ENCODE data around the gene NRG3.
"Not testable (repeated sequence)": the region's sequence is repeated elsewhere in the genome, so short reads cannot be mapped to it uniquely, and the experiment has no call there.

The NRG3 gene

DNA sequence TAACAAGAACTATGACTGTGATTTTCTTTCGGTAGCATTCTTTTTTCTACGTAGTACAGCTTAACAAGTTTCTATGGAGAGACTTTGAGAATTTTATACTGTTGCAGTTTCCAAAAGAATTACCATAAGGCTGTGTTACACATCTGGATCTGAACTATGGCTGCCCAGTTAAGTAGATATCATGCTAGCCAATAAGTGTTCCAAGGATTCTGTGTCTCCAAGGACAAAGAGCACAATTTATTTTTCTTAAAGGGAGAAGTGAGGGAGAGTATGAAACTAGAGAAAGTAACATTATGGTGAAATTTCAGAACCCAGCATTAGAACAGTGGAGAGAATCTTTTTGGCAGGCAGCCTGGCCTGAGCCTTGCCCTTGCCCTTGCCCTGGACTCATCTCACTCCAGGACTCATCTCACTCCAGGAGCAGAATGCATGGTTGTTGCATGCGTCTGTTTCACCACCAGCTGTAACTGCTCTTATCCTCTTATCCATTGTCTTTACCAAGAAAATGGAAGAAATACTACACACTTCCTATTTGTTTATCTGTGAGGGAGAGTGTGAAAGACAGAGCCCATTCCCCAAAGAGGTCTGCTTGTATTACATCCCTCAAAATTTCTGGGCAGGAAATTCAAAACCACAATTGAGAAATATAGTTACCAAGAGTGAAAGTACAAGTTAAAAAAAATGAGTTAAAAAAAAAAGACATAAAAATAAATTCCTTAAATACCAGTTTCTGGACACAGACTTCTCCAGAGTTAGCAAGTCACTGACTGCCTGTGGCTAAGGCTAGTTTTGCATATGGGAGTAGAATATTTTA, 1067.5 kb downstream of the NRG3 start:
- Histone ChIP-seq H3K36me3 (ENCODE audit: insufficient read depth, insufficient read length, low read length) (no peaks in the 10 kb centered on the region), H3K27me3 (ENCODE audit: insufficient read depth, insufficient read length) (no peaks in the 10 kb centered on the region), H3K9me3 (ENCODE audit: insufficient read depth, low read length) (no peaks in the 10 kb centered on the region), H3K4me3 (ENCODE audit: insufficient read length, low read depth) (no peak overlapping the region), H3K9ac (ENCODE audit: insufficient read length, low read depth) (no peak overlapping the region), H3K4me1 (ENCODE audit: insufficient read depth, insufficient read length) (no peaks in the 10 kb centered on the region)
- TF ChIP-seq YY1 (IDR thresholded peaks at IDR 0.05; ENCODE audit: insufficient read depth, insufficient read length) = no peak
- TF ChIP-seq ZNF274 (IDR thresholded peaks at IDR 0.05; ENCODE audit: low read depth, low read length) = no peak
- no peak for TF ChIP-seq SUZ12 (IDR thresholded peaks at IDR 0.05; ENCODE audit: extremely low read depth, insufficient read depth, insufficient read length)
- no peak for DNase-seq (ENCODE audit: low read depth, low spot score)

DNA sequence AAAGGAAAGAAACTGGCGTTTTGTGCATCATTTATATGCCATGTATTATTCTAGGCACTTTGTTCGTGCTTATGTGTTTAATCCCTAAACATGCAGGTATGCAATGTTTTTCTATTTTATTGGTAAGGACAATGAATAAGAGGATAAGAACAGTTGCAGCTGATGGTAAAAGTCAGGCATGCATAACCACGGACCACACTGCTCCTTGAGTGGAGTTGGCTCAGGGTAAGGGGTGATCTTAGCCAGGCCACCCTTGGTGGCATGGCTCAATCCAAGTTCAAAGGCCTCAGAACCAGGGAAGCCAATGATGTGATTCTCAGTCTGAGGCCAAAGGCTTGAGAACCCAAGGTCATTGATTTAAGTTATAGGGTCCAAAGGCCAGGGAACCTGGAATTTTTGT, 1068.1 kb downstream of the NRG3 start:
- no peaks in the 10 kb centered on the region for H3K36me3 ChIP-seq (ENCODE audit: insufficient read depth, insufficient read length, low read length)

DNA sequence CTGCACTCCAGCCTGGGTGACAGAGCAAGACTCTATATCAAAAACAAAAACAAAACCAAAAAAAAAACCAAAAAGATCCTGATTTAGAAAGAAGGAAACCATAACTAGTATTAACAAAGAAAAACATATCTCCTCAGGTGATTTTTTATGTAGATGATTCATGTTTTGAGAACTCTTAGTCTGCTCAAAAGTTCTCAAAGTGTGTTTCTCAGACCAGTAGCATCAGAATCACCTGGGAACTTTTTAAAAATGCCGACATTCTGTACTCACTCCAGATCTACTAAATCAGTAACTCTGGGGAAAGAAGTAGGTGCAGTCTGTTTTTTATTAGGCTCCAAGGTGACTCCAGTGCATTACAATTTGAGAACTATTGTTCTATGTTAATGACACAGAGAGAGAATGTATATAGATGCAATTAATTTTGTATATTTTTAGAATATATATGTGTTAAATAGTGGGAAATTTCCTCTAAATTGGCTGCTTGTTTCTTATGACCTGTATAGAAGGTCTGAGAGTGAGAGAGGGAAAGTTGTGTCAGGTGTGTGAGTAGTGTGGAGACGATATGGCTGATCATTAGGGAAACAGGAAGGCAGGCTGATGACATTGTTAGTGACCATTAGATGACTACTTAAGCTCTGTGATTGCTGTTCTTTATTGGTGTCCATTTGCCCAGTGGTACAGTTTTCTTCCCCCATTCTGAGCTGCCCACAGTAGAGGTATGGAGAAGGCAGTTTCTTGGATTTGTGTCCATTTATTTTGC, 1075.0 kb downstream of the NRG3 start:
- Histone ChIP-seq H3K9me3 (ENCODE audit: insufficient read depth, low read length) (no peaks in the 10 kb centered on the region), H3K4me3 (ENCODE audit: insufficient read length, low read depth) (no peak overlapping the region), H3K4me1 (ENCODE audit: insufficient read depth, insufficient read length) (no peaks in the 10 kb centered on the region), H3K27me3 (ENCODE audit: insufficient read depth, insufficient read length) (no peaks in the 10 kb centered on the region), H3K36me3 (ENCODE audit: insufficient read depth, insufficient read length, low read length) (no peaks in the 10 kb centered on the region), H3K9ac (ENCODE audit: insufficient read length, low read depth) (no peak overlapping the region)
- DNase-seq (ENCODE audit: low read depth, low spot score) = no peak
- no peak for TF ChIP-seq ZNF274 (IDR thresholded peaks at IDR 0.05; ENCODE audit: low read depth, low read length)
- TF ChIP-seq SUZ12 (IDR thresholded peaks at IDR 0.05; ENCODE audit: extremely low read depth, insufficient read depth, insufficient read length) = no peak
- TF ChIP-seq YY1 (IDR thresholded peaks at IDR 0.05; ENCODE audit: insufficient read depth, insufficient read length) = no peak

More for the DNA sequence above, 1068.1 kb downstream of the NRG3 start:
- TF ChIP-seq SUZ12 (IDR thresholded peaks at IDR 0.05; ENCODE audit: extremely low read depth, insufficient read depth, insufficient read length) (no peak), ZNF274 (IDR thresholded peaks at IDR 0.05; ENCODE audit: low read depth, low read length) (no peak), YY1 (IDR thresholded peaks at IDR 0.05; ENCODE audit: insufficient read depth, insufficient read length) (no peak)
- Histone ChIP-seq H3K4me1 (ENCODE audit: insufficient read depth, insufficient read length) (no peaks in the 10 kb centered on the region), H3K9me3 (ENCODE audit: insufficient read depth, low read length) (no peaks in the 10 kb centered on the region), H3K9ac (ENCODE audit: insufficient read length, low read depth) (no peak overlapping the region), H3K27me3 (ENCODE audit: insufficient read depth, insufficient read length) (no peaks in the 10 kb centered on the region), H3K4me3 (ENCODE audit: insufficient read length, low read depth) (no peak overlapping the region)
- DNase-seq (ENCODE audit: low read depth, low spot score) = no peak

DNA sequence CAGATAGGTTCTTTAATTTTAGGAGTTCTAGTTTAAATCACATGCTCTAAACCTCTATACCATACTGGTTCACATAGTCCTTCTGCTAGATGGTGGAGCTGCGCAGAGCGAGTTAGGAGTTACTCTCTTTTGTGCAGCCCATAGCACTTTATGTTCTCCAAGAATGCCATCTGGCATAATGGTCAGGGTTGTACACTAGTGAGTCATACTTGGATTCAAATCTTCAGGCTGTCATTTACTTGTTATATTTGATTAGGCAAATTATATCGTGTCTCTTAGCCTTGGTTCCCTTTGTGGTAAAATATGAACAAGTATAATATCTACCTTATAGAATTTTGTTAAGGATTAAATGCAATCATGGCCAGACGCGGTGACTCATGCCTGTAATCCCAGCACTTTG, 1078.3 kb downstream of the NRG3 start:
- H3K4me3 ChIP-seq (ENCODE audit: insufficient read length, low read depth) = no peak overlapping the region
- DNase-seq (ENCODE audit: low read depth, low spot score) = no peak
- TF ChIP-seq YY1 (IDR thresholded peaks at IDR 0.05; ENCODE audit: insufficient read depth, insufficient read length) = no peak
- no peak for TF ChIP-seq SUZ12 (IDR thresholded peaks at IDR 0.05; ENCODE audit: extremely low read depth, insufficient read depth, insufficient read length)
- TF ChIP-seq ZNF274 (IDR thresholded peaks at IDR 0.05; ENCODE audit: low read depth, low read length) = no peak

DNA sequence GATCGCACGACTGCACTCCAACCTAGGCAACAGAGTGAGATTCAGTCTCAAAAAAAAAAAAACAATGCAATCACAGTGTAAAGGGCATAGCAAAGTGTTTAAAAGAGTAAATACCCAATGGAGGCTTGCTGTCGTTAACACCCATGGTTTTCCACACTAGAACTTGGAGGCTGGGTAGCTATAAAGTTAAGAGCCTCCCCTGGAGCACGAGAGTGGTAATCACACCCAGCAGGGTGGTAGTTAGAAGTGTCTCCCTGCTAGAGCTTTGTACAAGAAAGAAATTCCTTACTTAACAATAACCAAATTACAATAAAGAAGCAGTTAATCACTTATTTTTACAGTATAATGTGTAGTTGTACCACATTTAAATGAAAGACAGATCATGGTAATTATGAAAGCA, 1078.9 kb downstream of the NRG3 start:
- H3K27me3 ChIP-seq (ENCODE audit: insufficient read depth, insufficient read length) = no peaks in the 10 kb centered on the region
- H3K9me3 ChIP-seq (ENCODE audit: insufficient read depth, low read length) = no peaks in the 10 kb centered on the region
- H3K4me1 ChIP-seq (ENCODE audit: insufficient read depth, insufficient read length) = no peaks in the 10 kb centered on the region
- DNase-seq (ENCODE audit: low read depth, low spot score) = no peak
- no peak overlapping the region for H3K9ac ChIP-seq (ENCODE audit: insufficient read length, low read depth)
- no peaks in the 10 kb centered on the region for H3K36me3 ChIP-seq (ENCODE audit: insufficient read depth, insufficient read length, low read length)
- H3K4me3 ChIP-seq (ENCODE audit: insufficient read length, low read depth) = no peak overlapping the region
- no peak for TF ChIP-seq ZNF274 (IDR thresholded peaks at IDR 0.05; ENCODE audit: low read depth, low read length)
- no peak for TF ChIP-seq SUZ12 (IDR thresholded peaks at IDR 0.05; ENCODE audit: extremely low read depth, insufficient read depth, insufficient read length)

More for the DNA sequence above, 1078.3 kb downstream of the NRG3 start:
- H3K9ac ChIP-seq (ENCODE audit: insufficient read length, low read depth) = no peak overlapping the region
- no peaks in the 10 kb centered on the region for H3K27me3 ChIP-seq (ENCODE audit: insufficient read depth, insufficient read length)
- H3K4me1 ChIP-seq (ENCODE audit: insufficient read depth, insufficient read length) = no peaks in the 10 kb centered on the region
- H3K9me3 ChIP-seq (ENCODE audit: insufficient read depth, low read length) = no peaks in the 10 kb centered on the region
- H3K36me3 ChIP-seq (ENCODE audit: insufficient read depth, insufficient read length, low read length) = no peaks in the 10 kb centered on the region

DNA sequence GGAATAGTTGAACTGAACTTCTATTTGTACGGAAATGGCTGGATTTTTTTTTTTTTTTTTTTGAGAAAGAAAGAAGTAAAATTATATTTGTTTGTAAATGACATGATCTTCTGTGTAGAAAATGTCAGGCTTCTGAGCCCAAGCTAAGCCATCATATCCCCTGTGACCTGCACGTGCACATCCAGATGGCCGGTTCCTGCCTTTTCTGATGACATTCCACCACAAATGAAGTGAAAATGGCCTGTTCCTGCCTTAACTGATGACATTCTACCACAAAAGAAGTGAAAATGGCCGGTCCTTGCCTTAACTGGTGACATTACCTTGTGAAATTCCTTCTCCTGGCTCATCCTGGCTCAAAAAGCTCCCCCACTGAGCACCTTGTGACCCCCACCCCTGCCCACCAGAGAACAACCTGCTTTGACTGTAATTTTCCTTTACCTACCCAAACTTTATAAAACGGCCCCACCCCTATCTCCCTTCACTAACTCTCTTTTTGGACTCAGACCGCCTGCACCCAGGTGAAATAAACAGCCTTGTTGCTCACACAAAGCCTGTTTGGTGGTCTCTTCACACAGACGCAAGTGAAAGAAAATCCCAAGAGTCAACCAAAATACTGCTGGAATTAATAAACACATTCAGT, 1085.5 kb downstream of the NRG3 start:
- not testable (repeated sequence) for DNase-seq (ENCODE audit: low read depth, low spot score); H3K9me3 ChIP-seq (ENCODE audit: insufficient read depth, low read length); H3K4me3 ChIP-seq (ENCODE audit: insufficient read length, low read depth); H3K4me1 ChIP-seq (ENCODE audit: insufficient read depth, insufficient read length); H3K36me3 ChIP-seq (ENCODE audit: insufficient read depth, insufficient read length, low read length); H3K9ac ChIP-seq (ENCODE audit: insufficient read length, low read depth); H3K27me3 ChIP-seq (ENCODE audit: insufficient read depth, insufficient read length)

DNA sequence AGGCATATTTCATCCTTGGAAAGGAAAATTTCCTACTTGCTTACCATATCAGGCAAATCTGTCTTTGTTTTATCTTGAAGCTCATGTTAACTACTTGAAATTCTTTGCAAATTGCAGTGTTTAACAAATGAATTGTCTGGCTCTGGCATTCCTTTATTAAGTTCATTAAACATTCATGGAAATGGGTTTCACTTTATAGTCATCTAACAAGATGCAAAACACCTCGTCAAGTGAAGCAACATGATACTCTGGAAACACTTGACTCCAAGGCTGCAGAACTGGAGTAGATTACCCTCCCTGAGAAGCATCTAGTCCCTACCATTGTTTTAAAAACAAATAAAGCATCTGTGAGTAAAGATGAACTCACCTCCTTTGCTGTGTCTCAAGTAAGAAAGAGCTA, 1086.9 kb downstream of the NRG3 start:
- H3K36me3 ChIP-seq (ENCODE audit: insufficient read depth, insufficient read length, low read length) = no peaks in the 10 kb centered on the region
- H3K9me3 ChIP-seq (ENCODE audit: insufficient read depth, low read length) = no peaks in the 10 kb centered on the region
- no peak overlapping the region for H3K4me3 ChIP-seq (ENCODE audit: insufficient read length, low read depth)
- TF ChIP-seq YY1 (IDR thresholded peaks at IDR 0.05; ENCODE audit: insufficient read depth, insufficient read length) (no peak), ZNF274 (IDR thresholded peaks at IDR 0.05; ENCODE audit: low read depth, low read length) (no peak), SUZ12 (IDR thresholded peaks at IDR 0.05; ENCODE audit: extremely low read depth, insufficient read depth, insufficient read length) (no peak)
- no peak for DNase-seq (ENCODE audit: low read depth, low spot score)
- no peaks in the 10 kb centered on the region for H3K4me1 ChIP-seq (ENCODE audit: insufficient read depth, insufficient read length)
- no peaks in the 10 kb centered on the region for H3K27me3 ChIP-seq (ENCODE audit: insufficient read depth, insufficient read length)
- H3K9ac ChIP-seq (ENCODE audit: insufficient read length, low read depth) = no peak overlapping the region

Measured in NT2/D1 (cell line).